Loucy (cell line): Measurements from ENCODE around the gene SH3RF3.

Experiments used
- H2AFZ ChIP-seq: fragments of 200-600 bp; sonication (generic); 2 replicates; pipeline ENCODE4 v1.6.0; 2016; ENCODE audit warnings: antibody characterized with exemption, mild to moderate bottlenecking, low read length, moderate library complexity
- H3F3A ChIP-seq: fragments of 200-600 bp; 2 replicates; pipeline ENCODE4 v1.6.0; 2016; ENCODE audit warnings: antibody characterized with exemption, low read depth, mild to moderate bottlenecking
- H3K27me3 ChIP-seq: fragments of 200-600 bp; sonication (generic); 2 replicates; pipeline ENCODE4 v1.6.1; 2014; ENCODE audit warnings: low read length, mild to moderate bottlenecking; ENCODE audit not compliant: insufficient read depth, poor library complexity, severe bottlenecking
- H3K36me3 ChIP-seq: fragments of 200-600 bp; sonication (generic); 2 replicates; pipeline ENCODE4 v1.6.1; 2016; ENCODE audit warnings: low read length; ENCODE audit not compliant: insufficient read depth
- H3K4me1 ChIP-seq: fragments of 200-600 bp; sonication (generic); 2 replicates; pipeline ENCODE4 v1.5.1; 2014; ENCODE audit warnings: low read length, mild to moderate bottlenecking; ENCODE audit not compliant: insufficient read depth, poor library complexity, severe bottlenecking
- H3K4me2 ChIP-seq: fragments of 200-600 bp; sonication (generic); 2 replicates; pipeline ENCODE4 v1.6.0; 2014; ENCODE audit warnings: antibody characterized with exemption, low read length, low read depth, mild to moderate bottlenecking; ENCODE audit not compliant: poor library complexity, severe bottlenecking
- H3K4me3 ChIP-seq: fragments of 200-600 bp; sonication (generic); 2 replicates; pipeline ENCODE4 v1.5.1; 2014; ENCODE audit warnings: low read length, mild to moderate bottlenecking, mixed read lengths; ENCODE audit not compliant: poor library complexity, severe bottlenecking
- H3K79me2 ChIP-seq: fragments of 200-600 bp; sonication (generic); 2 replicates; pipeline ENCODE4 v1.6.1; 2014; ENCODE audit warnings: low read length; ENCODE audit not compliant: insufficient read depth
- H3K9ac ChIP-seq: fragments of 200-600 bp; sonication (generic); 2 replicates; pipeline ENCODE4 v1.6.0; 2014; ENCODE audit warnings: mild to moderate bottlenecking, low read depth, low read length, moderate library complexity; ENCODE audit not compliant: poor library complexity, severe bottlenecking
- H3K9me2 ChIP-seq: fragments of 200-600 bp; sonication (generic); replicated peaks from 2 replicates; pipeline ENCODE4 v1.6.1; 2016; ENCODE audit warnings: low read depth, low read length, mixed read lengths
- H3K9me3 ChIP-seq: fragments of 200-600 bp; sonication (generic); 2 replicates; pipeline ENCODE4 v1.6.1; 2014; ENCODE audit warnings: mild to moderate bottlenecking, antibody characterized with exemption, low read length, low read depth; ENCODE audit not compliant: insufficient read depth
- H4K20me1 ChIP-seq: fragments of 200-600 bp; sonication (generic); 2 replicates; pipeline ENCODE4 v1.6.0; 2014; ENCODE audit warnings: antibody characterized with exemption, low read length, mild to moderate bottlenecking; ENCODE audit not compliant: insufficient read depth, poor library complexity, severe bottlenecking
- EZH2phosphoT487 ChIP-seq: fragments of 200-600 bp; IDR thresholded peaks from 2 replicates; pipeline ENCODE4 v1.6.1; 2018; ENCODE audit warnings: antibody characterized with exemption, mild to moderate bottlenecking, moderate library complexity, borderline replicate concordance
- TF ChIP-seq, protein P1 (sequence below): fragments of 200-600 bp; sonication (generic); conservative IDR thresholded peaks from 2 replicates; pipeline ENCODE4 v1.5.1; 2014; ENCODE audit warnings: mild to moderate bottlenecking, antibody characterized with exemption, low read length

Gene SH3RF3

DNA sequence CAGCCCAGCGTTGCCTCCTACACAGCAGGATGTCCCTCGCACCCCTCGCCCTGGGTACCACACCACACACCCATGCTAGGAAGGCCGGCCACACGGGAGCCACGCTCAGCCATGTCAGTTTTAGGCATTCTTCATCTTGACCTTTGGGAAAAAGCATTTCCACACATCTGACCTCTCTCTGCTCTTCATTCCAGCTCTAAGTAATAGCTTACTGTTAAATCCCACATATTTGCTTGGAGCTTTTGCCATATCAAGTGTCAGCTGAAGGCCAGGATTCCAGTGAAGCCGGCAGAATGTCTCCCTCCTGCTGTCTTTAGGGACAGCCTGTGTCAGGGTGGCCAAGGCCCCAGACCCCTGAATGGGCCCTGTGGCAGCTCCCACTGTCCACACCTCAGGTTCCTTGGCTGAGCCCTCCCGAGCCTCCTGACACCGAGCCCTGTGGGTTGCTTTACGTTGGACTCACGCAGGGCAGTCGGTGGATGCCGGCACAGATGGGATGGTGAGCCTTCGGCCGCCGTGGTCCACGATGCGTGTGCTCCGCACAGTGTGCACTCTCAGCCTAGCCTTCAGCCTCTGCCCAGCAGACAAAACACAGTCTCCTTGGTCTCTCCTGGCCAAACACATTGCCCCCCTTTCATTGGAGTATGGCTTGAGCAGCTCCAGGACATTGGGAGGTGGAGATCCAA is 282.8 kb downstream of the SH3RF3 start:
- Histone ChIP-seq H3F3A (no peaks in the 10 kb centered on the region), H3K4me1 (peaks cover 24% of the 10 kb centered on the region), H3K4me2 (no peak overlapping the region)

DNA sequence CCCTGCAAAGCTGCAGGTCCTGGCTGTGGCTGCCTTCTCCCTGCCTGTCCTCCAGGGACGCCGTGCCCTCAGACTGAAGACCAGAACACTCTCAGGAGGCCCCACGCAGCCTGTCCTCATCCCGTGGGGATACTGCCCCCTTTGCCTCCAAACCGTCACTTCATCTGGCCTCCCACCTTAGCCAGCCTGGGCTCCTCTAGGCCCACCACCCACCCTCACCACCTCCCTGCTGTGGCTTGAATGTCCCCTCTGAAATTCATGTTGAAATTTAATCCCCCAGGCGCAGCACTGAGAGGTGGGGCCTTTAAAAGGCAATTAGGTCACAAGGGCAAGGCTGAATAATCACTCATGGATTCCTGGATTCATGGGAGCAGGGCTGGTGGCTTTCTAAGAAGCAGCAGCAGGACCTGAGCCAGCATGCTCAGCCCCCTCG is 286.6 kb downstream of the SH3RF3 start:
- H4K20me1 ChIP-seq: no peaks in the 10 kb centered on the region
- H3K4me2 ChIP-seq: no peak overlapping the region
- H3K27me3 ChIP-seq: no peaks in the 10 kb centered on the region
- H3K79me2 ChIP-seq: no peaks in the 10 kb centered on the region
- no peaks in the 10 kb centered on the region for H3K9me2 ChIP-seq
- H3K36me3 ChIP-seq: no peaks in the 10 kb centered on the region
- no peaks in the 10 kb centered on the region for H3F3A ChIP-seq
- no peak overlapping the region for H3K4me3 ChIP-seq
- TF ChIP-seq, protein P1, sequence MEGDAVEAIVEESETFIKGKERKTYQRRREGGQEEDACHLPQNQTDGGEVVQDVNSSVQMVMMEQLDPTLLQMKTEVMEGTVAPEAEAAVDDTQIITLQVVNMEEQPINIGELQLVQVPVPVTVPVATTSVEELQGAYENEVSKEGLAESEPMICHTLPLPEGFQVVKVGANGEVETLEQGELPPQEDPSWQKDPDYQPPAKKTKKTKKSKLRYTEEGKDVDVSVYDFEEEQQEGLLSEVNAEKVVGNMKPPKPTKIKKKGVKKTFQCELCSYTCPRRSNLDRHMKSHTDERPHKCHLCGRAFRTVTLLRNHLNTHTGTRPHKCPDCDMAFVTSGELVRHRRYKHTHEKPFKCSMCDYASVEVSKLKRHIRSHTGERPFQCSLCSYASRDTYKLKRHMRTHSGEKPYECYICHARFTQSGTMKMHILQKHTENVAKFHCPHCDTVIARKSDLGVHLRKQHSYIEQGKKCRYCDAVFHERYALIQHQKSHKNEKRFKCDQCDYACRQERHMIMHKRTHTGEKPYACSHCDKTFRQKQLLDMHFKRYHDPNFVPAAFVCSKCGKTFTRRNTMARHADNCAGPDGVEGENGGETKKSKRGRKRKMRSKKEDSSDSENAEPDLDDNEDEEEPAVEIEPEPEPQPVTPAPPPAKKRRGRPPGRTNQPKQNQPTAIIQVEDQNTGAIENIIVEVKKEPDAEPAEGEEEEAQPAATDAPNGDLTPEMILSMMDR: no peak
- TF ChIP-seq EZH2phosphoT487: no peak
- no peaks in the 10 kb centered on the region for H3K9me3 ChIP-seq
- H2AFZ ChIP-seq: no peak overlapping the region
- H3K4me1 ChIP-seq: no peaks in the 10 kb centered on the region
- H3K9ac ChIP-seq: no peak overlapping the region

More for the DNA sequence above, 282.8 kb downstream of the SH3RF3 start:
- Histone ChIP-seq H3K36me3 (no peaks in the 10 kb centered on the region), H3K79me2 (no peaks in the 10 kb centered on the region), H3K27me3 (no peaks in the 10 kb centered on the region), H3K4me3 (no peak overlapping the region), H4K20me1 (no peaks in the 10 kb centered on the region), H2AFZ (no peak overlapping the region), H3K9me2 (no peaks in the 10 kb centered on the region), H3K9me3 (no peaks in the 10 kb centered on the region), H3K9ac (no peak overlapping the region)
- TF ChIP-seq, protein P1: no peak
- no peak for TF ChIP-seq EZH2phosphoT487

DNA sequence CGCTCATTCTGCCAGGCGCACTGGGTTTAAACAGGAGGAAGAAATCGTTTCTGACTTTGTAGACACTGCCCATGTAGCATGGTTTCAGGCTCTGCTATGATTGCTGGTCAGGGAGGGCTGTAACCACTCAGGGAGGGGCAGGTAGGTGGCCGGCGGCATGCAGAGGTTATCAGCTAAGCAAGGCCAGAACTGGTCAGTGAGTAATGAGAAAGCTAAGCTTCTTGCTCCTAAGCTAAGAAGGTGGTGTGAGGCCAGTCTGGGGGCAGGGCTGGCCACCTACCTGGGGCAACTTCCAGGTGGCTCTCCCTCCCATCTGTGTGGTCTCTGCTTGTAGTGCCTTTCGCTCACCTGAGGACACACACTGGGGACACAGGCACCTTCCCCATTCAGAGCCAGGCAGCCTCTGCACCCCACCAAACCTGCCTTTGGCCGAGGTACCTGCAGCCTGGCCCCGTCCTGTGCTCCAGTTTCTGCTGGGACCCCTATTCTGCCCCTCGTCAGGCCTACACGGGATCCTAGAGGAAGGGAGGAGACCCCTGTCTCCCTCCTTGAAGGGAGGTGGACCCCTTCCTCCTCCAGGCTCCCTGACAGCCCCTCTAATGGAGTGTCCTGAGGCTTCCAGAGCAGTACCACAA is 288.8 kb downstream of the SH3RF3 start:
- no peaks in the 10 kb centered on the region for H3K4me1 ChIP-seq
- no peaks in the 10 kb centered on the region for H3K9me2 ChIP-seq
- no peaks in the 10 kb centered on the region for H3F3A ChIP-seq
- no peaks in the 10 kb centered on the region for H4K20me1 ChIP-seq
- H3K9ac ChIP-seq: no peak overlapping the region
- no peaks in the 10 kb centered on the region for H3K36me3 ChIP-seq
- no peak overlapping the region for H3K4me3 ChIP-seq
- H2AFZ ChIP-seq: no peak overlapping the region
- H3K4me2 ChIP-seq: no peak overlapping the region
- H3K79me2 ChIP-seq: no peaks in the 10 kb centered on the region
- no peak for TF ChIP-seq EZH2phosphoT487
- TF ChIP-seq, protein P1: no peak
- no peaks in the 10 kb centered on the region for H3K27me3 ChIP-seq
- no peaks in the 10 kb centered on the region for H3K9me3 ChIP-seq
